ENCODE measurements around the gene CXCL3.

DNA sequence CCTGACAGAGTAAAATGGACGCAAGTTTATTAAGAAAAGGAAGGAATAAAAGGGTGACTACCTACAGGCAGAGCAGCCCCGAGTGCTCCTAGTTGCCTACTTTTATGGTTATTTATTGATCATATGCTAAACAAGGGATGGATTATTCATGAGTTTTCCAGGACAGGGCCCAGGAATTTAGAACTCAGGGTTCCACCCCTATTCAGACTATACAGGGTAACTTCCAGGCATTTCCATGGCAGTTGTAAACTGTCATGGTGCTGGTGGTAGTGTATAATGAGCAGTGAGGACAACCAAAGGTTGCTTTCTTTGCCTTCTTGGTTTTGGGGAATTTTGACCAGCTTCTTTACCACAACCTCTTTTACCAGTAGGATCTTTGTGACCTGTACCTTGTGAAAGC is 27.7 kb upstream of the CXCL3 start:
- TF ChIP-seq EZH2 (IDR thresholded peaks at IDR 0.05; ENCODE audit: low read length, missing control alignments): no peak
- TF ChIP-seq, protein P1, sequence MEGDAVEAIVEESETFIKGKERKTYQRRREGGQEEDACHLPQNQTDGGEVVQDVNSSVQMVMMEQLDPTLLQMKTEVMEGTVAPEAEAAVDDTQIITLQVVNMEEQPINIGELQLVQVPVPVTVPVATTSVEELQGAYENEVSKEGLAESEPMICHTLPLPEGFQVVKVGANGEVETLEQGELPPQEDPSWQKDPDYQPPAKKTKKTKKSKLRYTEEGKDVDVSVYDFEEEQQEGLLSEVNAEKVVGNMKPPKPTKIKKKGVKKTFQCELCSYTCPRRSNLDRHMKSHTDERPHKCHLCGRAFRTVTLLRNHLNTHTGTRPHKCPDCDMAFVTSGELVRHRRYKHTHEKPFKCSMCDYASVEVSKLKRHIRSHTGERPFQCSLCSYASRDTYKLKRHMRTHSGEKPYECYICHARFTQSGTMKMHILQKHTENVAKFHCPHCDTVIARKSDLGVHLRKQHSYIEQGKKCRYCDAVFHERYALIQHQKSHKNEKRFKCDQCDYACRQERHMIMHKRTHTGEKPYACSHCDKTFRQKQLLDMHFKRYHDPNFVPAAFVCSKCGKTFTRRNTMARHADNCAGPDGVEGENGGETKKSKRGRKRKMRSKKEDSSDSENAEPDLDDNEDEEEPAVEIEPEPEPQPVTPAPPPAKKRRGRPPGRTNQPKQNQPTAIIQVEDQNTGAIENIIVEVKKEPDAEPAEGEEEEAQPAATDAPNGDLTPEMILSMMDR (conservative IDR thresholded peaks at IDR 0.05 in 1 of 2, IDR thresholded peaks at IDR 0.05 in 1 of 2; ENCODE audit: low read depth in 1 of 2, low read length in 2 of 2): no peak
